Fibroblast of lung (primary cell): ENCODE measurements around the gene SLC28A1.

Source experiments
- EZH2 ChIP-seq: IDR thresholded peaks from 2 replicates; pipeline ENCODE4 v1.5.1; 2012; ENCODE audit warnings: low read length, control low read depth, mild to moderate bottlenecking; ENCODE audit errors: missing control alignments
- TF ChIP-seq, protein P1 (sequence below), 2 donors: IDR thresholded peaks in 1 of 2; conservative IDR thresholded peaks in 1 of 2; 1 replicate in 1 of 2; 2 replicates in 1 of 2; pipeline ENCODE4 v1.5.1; 2011 to 2012; ENCODE audit warnings: low read length in 2 of 2, control low read depth in 1 of 2, inconsistent platforms in 1 of 2, low read depth in 1 of 2, mild to moderate bottlenecking in 1 of 2

DNA sequence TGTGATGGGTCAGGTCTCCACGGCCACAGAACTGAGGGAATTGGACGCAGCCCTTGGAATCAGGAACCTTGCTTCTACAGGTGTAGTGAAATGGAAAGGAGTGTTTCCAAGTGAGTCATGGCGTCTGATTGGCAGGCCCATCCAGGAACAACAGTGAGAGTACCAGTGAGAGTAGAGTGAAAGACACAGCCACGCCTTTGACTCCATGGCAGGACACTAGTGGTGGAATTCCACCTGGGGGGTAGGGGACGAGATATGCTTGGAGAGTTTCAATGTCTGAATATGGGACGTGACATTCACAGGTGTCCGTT is 3.0 kb upstream of the SLC28A1 start:
- TF ChIP-seq, protein P1, sequence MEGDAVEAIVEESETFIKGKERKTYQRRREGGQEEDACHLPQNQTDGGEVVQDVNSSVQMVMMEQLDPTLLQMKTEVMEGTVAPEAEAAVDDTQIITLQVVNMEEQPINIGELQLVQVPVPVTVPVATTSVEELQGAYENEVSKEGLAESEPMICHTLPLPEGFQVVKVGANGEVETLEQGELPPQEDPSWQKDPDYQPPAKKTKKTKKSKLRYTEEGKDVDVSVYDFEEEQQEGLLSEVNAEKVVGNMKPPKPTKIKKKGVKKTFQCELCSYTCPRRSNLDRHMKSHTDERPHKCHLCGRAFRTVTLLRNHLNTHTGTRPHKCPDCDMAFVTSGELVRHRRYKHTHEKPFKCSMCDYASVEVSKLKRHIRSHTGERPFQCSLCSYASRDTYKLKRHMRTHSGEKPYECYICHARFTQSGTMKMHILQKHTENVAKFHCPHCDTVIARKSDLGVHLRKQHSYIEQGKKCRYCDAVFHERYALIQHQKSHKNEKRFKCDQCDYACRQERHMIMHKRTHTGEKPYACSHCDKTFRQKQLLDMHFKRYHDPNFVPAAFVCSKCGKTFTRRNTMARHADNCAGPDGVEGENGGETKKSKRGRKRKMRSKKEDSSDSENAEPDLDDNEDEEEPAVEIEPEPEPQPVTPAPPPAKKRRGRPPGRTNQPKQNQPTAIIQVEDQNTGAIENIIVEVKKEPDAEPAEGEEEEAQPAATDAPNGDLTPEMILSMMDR (conservative IDR thresholded peaks at IDR 0.05 in 1 of 2, IDR thresholded peaks at IDR 0.05 in 1 of 2; ENCODE audit: low read depth in 1 of 2, low read length in 2 of 2), result no peak
- no peak for TF ChIP-seq EZH2
